Hepatocyte (in vitro differentiated cells): Measurements from ENCODE around the gene IL1RAPL2.

Source experiments
- EZH2 ChIP-seq: fragments of 200-600 bp; sonication (generic); IDR thresholded peaks from 2 replicates; pipeline ENCODE4 v1.6.1; 2016; ENCODE audit warnings: antibody characterized with exemption, mild to moderate bottlenecking, borderline replicate concordance
- EZH2phosphoT487 ChIP-seq: fragments of 200-600 bp; sonication (generic); IDR thresholded peaks from one replicate; pipeline ENCODE4 v1.6.1; 2018; ENCODE audit warnings: antibody characterized with exemption, mild to moderate bottlenecking, low read depth, moderate library complexity; ENCODE audit not compliant: unreplicated experiment, severe bottlenecking
- TF ChIP-seq, protein P1 (sequence below): fragments of 200-600 bp; sonication (generic); IDR thresholded peaks from 2 replicates; pipeline ENCODE4 v1.5.1; 2016; ENCODE audit warnings: antibody characterized with exemption, mild to moderate bottlenecking; ENCODE audit not compliant: poor library complexity

GRCh38 chrX:105458846-105459245 lies 892.8 kb downstream of the IL1RAPL2 start:
- TF ChIP-seq, protein P1, sequence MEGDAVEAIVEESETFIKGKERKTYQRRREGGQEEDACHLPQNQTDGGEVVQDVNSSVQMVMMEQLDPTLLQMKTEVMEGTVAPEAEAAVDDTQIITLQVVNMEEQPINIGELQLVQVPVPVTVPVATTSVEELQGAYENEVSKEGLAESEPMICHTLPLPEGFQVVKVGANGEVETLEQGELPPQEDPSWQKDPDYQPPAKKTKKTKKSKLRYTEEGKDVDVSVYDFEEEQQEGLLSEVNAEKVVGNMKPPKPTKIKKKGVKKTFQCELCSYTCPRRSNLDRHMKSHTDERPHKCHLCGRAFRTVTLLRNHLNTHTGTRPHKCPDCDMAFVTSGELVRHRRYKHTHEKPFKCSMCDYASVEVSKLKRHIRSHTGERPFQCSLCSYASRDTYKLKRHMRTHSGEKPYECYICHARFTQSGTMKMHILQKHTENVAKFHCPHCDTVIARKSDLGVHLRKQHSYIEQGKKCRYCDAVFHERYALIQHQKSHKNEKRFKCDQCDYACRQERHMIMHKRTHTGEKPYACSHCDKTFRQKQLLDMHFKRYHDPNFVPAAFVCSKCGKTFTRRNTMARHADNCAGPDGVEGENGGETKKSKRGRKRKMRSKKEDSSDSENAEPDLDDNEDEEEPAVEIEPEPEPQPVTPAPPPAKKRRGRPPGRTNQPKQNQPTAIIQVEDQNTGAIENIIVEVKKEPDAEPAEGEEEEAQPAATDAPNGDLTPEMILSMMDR = no peak
- TF ChIP-seq EZH2 (no peak), EZH2phosphoT487 (no peak)
